ENCODE results near the gene DIAPH2. TPM values are rescaled to one million over a fixed set of nuclear protein-coding genes. Genes with fewer than 3 reads are reported as not detected.

DIAPH2 gene
- total RNA-seq, 1 experiment from 2014 or later: 0.89 TPM

DNA sequence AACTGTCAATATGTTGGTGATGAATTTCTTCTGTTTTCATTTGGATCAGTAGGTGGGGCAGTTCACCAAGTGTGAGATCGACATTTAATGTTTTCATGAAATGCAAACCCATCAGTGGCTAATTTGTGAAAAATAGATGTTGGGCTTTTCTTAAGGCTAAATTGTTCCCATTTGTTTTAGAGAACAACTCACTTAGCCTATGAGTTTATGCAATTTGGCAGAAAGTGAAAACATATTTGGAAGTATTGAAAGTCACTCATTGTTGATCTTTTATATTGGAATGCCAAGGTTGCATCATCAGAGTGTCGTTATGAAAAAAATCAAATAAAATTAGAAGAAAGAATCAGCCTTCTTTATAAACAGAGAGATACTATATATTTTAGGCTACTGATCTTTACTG, 331.5 kb downstream of the DIAPH2 start:
- H2AFZ ChIP-seq (ENCODE audit: low read length): no peak overlapping the region
- H3K36me3 ChIP-seq (ENCODE audit: insufficient read depth, low read length): no peaks in the 10 kb centered on the region
- no peaks in the 10 kb centered on the region for H3K79me2 ChIP-seq (ENCODE audit: low read length)

DNA sequence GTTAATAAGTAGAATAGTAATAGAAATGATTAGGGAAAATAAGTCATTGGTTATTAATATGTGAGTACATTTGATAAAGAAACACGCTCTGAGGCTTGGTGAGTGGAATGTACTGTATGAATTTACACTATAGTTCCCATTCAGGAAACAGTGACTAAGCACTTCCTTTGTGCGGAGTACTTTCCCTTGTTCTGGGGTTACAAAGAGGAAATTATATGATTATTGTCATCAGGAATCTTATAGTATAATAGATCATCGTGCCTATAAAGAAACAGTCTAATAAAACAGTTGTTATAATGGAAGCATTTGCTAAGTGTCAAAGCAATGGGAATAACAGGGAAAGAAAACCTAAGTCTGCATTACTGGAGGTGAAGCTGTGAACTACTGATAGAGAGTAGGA, 337.0 kb downstream of the DIAPH2 start:
- H4K20me1 ChIP-seq (ENCODE audit: insufficient read depth, low read depth, low read length): no peaks in the 10 kb centered on the region
- no peak overlapping the region for H3K27ac ChIP-seq (ENCODE audit: low read length)
- H3K9ac ChIP-seq (ENCODE audit: low read length): no peak overlapping the region
- no peaks in the 10 kb centered on the region for H3K9me2 ChIP-seq (replicated peaks; ENCODE audit: insufficient read depth, low read length)
- no peaks in the 10 kb centered on the region for H3K79me2 ChIP-seq (ENCODE audit: low read length)
- H2AFZ ChIP-seq (ENCODE audit: low read length): no peak overlapping the region
- no peaks in the 10 kb centered on the region for H3K9me3 ChIP-seq (ENCODE audit: low read length)
- no peaks in the 10 kb centered on the region for H3K27me3 ChIP-seq (ENCODE audit: low read length)
- H3K36me3 ChIP-seq (ENCODE audit: insufficient read depth, low read length): no peaks in the 10 kb centered on the region
- no peak for DNase-seq
- H3K4me2 ChIP-seq (ENCODE audit: low read depth, low read length, poor library complexity, severe bottlenecking): no peak overlapping the region
- H3K4me3 ChIP-seq (ENCODE audit: low read length): no peak overlapping the region
- no peaks in the 10 kb centered on the region for H3K4me1 ChIP-seq (ENCODE audit: low read length)

More for the DNA sequence above, 331.5 kb downstream of the DIAPH2 start:
- no peak for DNase-seq
- Histone ChIP-seq H3K27me3 (ENCODE audit: low read length) (no peaks in the 10 kb centered on the region), H4K20me1 (ENCODE audit: insufficient read depth, low read depth, low read length) (no peaks in the 10 kb centered on the region), H3K9ac (ENCODE audit: low read length) (no peak overlapping the region), H3K4me1 (ENCODE audit: low read length) (peaks cover 3% of the 10 kb centered on the region; the same call in 1 of the 2 replicates), H3K4me3 (ENCODE audit: low read length) (no peak overlapping the region), H3K9me2 (replicated peaks; ENCODE audit: insufficient read depth, low read length) (no peaks in the 10 kb centered on the region), H3K4me2 (ENCODE audit: low read depth, low read length, poor library complexity, severe bottlenecking) (no peak overlapping the region), H3K9me3 (ENCODE audit: low read length) (no peaks in the 10 kb centered on the region), H3K27ac (ENCODE audit: low read length) (no peak overlapping the region)

DNA sequence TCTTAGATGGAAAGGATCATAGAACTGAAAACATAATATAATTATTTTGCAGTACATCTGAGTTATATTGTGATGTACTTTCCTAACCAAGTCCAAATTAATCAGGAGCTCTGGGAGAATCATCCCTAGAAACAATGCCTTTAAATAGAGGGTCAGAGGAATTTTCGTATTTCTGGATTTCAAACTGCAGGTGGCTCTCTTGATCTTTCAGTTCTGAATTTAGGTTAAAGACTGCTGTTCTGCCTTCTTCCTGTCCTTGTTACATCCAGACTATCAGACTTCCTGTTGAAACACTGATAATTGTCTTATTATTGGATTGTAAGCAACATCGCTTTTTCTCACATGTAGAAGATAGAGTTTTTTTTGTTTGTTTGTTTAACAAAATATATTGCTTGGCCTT, 341.8 kb downstream of the DIAPH2 start:
- H2AFZ ChIP-seq (ENCODE audit: low read length): no peak overlapping the region
- DNase-seq: no peak
- H3K27ac ChIP-seq (ENCODE audit: low read length): no peak overlapping the region

DNA sequence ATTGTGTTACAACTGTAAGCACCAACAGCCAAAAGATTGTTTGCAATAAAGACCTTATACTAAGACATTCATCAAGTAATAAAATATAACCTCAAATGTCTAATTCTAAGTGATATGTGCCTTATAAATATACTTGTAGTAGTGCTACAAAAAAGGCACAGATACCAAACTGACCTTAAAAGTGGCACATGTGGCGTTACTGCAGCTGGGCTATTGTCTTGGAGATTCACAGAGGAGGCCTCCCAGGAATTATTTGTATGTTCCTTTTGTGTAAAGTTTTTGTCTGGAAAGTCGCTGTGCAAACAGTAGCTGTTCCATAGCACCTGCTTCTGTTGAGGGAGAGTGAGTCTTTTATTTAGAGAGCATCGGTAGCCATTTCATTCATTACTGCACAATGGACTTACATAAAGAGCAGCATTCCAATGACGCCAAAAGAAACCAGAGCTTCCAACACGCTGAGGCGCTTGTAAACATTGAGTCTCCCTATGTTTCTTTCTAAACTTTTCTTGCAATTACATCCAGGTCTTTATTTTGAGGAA, 342.8 kb downstream of the DIAPH2 start:
- DNase-seq: no peak
- H3K9ac ChIP-seq (ENCODE audit: low read length): no peak overlapping the region
- no peaks in the 10 kb centered on the region for H3K9me2 ChIP-seq (replicated peaks; ENCODE audit: insufficient read depth, low read length)
- H3K27me3 ChIP-seq (ENCODE audit: low read length): no peaks in the 10 kb centered on the region
- no peak overlapping the region for H3K27ac ChIP-seq (ENCODE audit: low read length)
- no peaks in the 10 kb centered on the region for H3K4me1 ChIP-seq (ENCODE audit: low read length)
- no peaks in the 10 kb centered on the region for H3K9me3 ChIP-seq (ENCODE audit: low read length)
- H3K4me3 ChIP-seq (ENCODE audit: low read length): no peak overlapping the region
- H4K20me1 ChIP-seq (ENCODE audit: insufficient read depth, low read depth, low read length): no peaks in the 10 kb centered on the region
- H3K79me2 ChIP-seq (ENCODE audit: low read length): no peaks in the 10 kb centered on the region
- no peak overlapping the region for H2AFZ ChIP-seq (ENCODE audit: low read length)
- no peak overlapping the region for H3K4me2 ChIP-seq (ENCODE audit: low read depth, low read length, poor library complexity, severe bottlenecking)
- no peaks in the 10 kb centered on the region for H3K36me3 ChIP-seq (ENCODE audit: insufficient read depth, low read length)

More for the DNA sequence above, 341.8 kb downstream of the DIAPH2 start:
- Histone ChIP-seq H3K9me2 (replicated peaks; ENCODE audit: insufficient read depth, low read length) (no peaks in the 10 kb centered on the region), H3K4me1 (ENCODE audit: low read length) (no peaks in the 10 kb centered on the region), H3K9ac (ENCODE audit: low read length) (no peak overlapping the region), H3K9me3 (ENCODE audit: low read length) (no peaks in the 10 kb centered on the region), H3K79me2 (ENCODE audit: low read length) (no peaks in the 10 kb centered on the region), H3K4me2 (ENCODE audit: low read depth, low read length, poor library complexity, severe bottlenecking) (no peak overlapping the region), H3K4me3 (ENCODE audit: low read length) (no peak overlapping the region), H3K27me3 (ENCODE audit: low read length) (no peaks in the 10 kb centered on the region), H4K20me1 (ENCODE audit: insufficient read depth, low read depth, low read length) (no peaks in the 10 kb centered on the region), H3K36me3 (ENCODE audit: insufficient read depth, low read length) (no peaks in the 10 kb centered on the region)

DNA sequence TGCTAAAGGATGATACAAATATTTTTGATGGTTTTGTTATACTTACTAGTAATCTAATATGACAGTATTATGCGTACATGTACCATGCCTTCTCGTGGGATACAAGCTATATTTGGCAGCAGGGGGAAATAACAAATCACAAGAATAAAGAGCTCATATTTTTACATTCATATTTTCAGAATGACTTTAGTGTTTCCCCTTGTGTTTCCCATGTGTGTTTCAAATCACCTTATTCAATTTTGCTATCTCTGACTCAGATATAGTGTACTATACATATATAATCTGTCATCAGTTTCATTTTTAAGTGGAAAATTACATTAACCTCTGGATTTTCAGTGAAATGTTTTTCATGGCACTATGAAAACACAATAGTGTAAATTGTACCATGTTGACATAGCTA, 345.8 kb downstream of the DIAPH2 start:
- Histone ChIP-seq H3K79me2 (ENCODE audit: low read length) (no peaks in the 10 kb centered on the region), H3K36me3 (ENCODE audit: insufficient read depth, low read length) (no peaks in the 10 kb centered on the region), H3K9ac (ENCODE audit: low read length) (no peak overlapping the region), H3K4me1 (ENCODE audit: low read length) (no peaks in the 10 kb centered on the region), H3K27ac (ENCODE audit: low read length) (no peak overlapping the region), H3K9me2 (replicated peaks; ENCODE audit: insufficient read depth, low read length) (no peaks in the 10 kb centered on the region), H3K27me3 (ENCODE audit: low read length) (no peaks in the 10 kb centered on the region), H3K4me3 (ENCODE audit: low read length) (no peak overlapping the region), H3K4me2 (ENCODE audit: low read depth, low read length, poor library complexity, severe bottlenecking) (no peak overlapping the region), H4K20me1 (ENCODE audit: insufficient read depth, low read depth, low read length) (no peaks in the 10 kb centered on the region), H3K9me3 (ENCODE audit: low read length) (no peaks in the 10 kb centered on the region), H2AFZ (ENCODE audit: low read length) (no peak overlapping the region)
- no peak for DNase-seq

DNA sequence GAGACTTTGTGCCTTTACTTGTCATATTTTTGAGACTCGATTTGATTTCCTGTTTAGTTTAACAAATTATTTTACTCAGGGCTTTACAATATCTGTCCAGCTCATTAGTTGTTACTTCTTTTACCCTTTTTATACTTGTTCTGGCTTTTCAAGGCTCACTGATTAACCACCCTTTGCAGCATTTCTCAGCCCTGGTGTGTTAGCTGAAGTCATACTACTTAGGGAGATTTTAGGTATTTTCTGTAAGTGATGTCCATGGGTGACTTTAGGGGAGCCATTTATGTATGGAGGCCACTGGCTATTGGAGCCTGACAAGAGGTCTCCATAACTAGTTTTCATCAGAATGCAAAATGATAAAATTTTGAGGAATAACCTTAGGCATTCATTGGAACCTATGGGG, 346.3 kb downstream of the DIAPH2 start:
- DNase-seq: no peak
- no peak overlapping the region for H3K4me2 ChIP-seq (ENCODE audit: low read depth, low read length, poor library complexity, severe bottlenecking)
- H3K27ac ChIP-seq (ENCODE audit: low read length): no peak overlapping the region
- no peak overlapping the region for H3K4me3 ChIP-seq (ENCODE audit: low read length)
- H3K9me3 ChIP-seq (ENCODE audit: low read length): no peaks in the 10 kb centered on the region
- H3K79me2 ChIP-seq (ENCODE audit: low read length): no peaks in the 10 kb centered on the region
- H4K20me1 ChIP-seq (ENCODE audit: insufficient read depth, low read depth, low read length): no peaks in the 10 kb centered on the region
- no peaks in the 10 kb centered on the region for H3K9me2 ChIP-seq (replicated peaks; ENCODE audit: insufficient read depth, low read length)
- H2AFZ ChIP-seq (ENCODE audit: low read length): no peak overlapping the region
- no peaks in the 10 kb centered on the region for H3K36me3 ChIP-seq (ENCODE audit: insufficient read depth, low read length)
- no peak overlapping the region for H3K9ac ChIP-seq (ENCODE audit: low read length)
- no peaks in the 10 kb centered on the region for H3K27me3 ChIP-seq (ENCODE audit: low read length)
- no peaks in the 10 kb centered on the region for H3K4me1 ChIP-seq (ENCODE audit: low read length)

DNA sequence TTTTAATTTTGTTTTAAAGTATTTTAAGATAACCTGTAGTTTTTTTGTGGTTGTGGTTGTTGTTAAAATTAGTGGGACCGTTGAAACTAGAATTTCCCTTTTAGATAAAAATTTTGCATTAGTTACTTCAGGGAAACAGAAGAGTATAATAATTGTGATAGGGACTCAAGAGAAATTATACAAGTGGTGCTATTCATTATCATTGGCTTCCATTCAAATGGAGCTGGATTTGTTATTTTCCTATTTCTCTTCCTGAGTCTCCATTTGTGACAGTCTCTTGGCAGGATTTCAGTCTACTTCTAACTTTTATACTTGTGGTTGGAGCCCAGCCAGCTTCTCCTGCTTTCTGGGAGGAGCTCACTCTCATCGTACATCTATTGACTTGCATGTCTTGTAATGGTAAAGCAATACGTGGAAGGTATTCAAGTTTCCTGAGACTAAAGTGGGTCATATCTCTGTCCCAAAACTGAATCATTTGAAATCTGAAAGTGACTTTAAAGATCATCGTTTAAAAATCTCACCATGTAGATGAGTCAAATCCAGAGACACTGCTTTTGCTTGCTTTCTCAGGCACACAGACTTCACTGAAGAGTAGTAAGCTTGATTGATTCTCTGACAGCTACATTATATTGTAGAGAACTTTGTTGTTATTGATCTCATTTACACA, 354.9 kb downstream of the DIAPH2 start:
- DNase-seq: no peak
- H3K27me3 ChIP-seq (ENCODE audit: low read length): no peaks in the 10 kb centered on the region
- H3K4me2 ChIP-seq (ENCODE audit: low read depth, low read length, poor library complexity, severe bottlenecking): no peak overlapping the region
- no peak overlapping the region for H3K4me3 ChIP-seq (ENCODE audit: low read length)
- no peaks in the 10 kb centered on the region for H3K9me2 ChIP-seq (replicated peaks; ENCODE audit: insufficient read depth, low read length)
- no peak overlapping the region for H2AFZ ChIP-seq (ENCODE audit: low read length)
- no peak overlapping the region for H3K9ac ChIP-seq (ENCODE audit: low read length)
- no peak overlapping the region for H3K27ac ChIP-seq (ENCODE audit: low read length)
- no peaks in the 10 kb centered on the region for H3K9me3 ChIP-seq (ENCODE audit: low read length)
- no peaks in the 10 kb centered on the region for H4K20me1 ChIP-seq (ENCODE audit: insufficient read depth, low read depth, low read length)
- H3K36me3 ChIP-seq (ENCODE audit: insufficient read depth, low read length): no peaks in the 10 kb centered on the region
- H3K4me1 ChIP-seq (ENCODE audit: low read length): no peaks in the 10 kb centered on the region
- no peaks in the 10 kb centered on the region for H3K79me2 ChIP-seq (ENCODE audit: low read length)

DNA sequence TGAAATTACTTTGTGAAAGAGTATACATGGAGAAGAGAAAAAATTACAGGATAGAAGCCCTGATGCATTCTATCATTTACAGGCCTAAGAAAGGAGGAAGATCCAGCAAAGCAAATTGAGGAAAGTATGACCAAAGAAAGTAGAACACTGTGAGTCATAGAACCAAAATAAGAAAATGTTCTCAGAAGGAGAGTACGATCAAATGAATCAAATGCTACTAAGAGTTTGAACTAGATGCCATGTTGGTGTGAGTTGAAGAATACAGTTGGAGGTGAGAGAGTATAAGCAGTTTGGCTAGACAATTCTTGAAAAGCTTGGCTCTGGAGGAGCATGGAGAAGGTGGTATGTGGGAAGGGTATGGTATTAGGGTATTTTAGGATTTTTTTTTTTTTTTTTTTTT, 360.8 kb downstream of the DIAPH2 start:
- H3K4me2 ChIP-seq (ENCODE audit: low read depth, low read length, poor library complexity, severe bottlenecking): no peak overlapping the region
- H3K4me1 ChIP-seq (ENCODE audit: low read length): no peaks in the 10 kb centered on the region
- H3K36me3 ChIP-seq (ENCODE audit: insufficient read depth, low read length): no peaks in the 10 kb centered on the region
- no peak overlapping the region for H3K9ac ChIP-seq (ENCODE audit: low read length)
- no peak overlapping the region for H3K27ac ChIP-seq (ENCODE audit: low read length)
- no peaks in the 10 kb centered on the region for H3K9me3 ChIP-seq (ENCODE audit: low read length)
- DNase-seq: no peak
- no peak overlapping the region for H3K4me3 ChIP-seq (ENCODE audit: low read length)
- no peaks in the 10 kb centered on the region for H3K27me3 ChIP-seq (ENCODE audit: low read length)
- H4K20me1 ChIP-seq (ENCODE audit: insufficient read depth, low read depth, low read length): no peaks in the 10 kb centered on the region
- H3K79me2 ChIP-seq (ENCODE audit: low read length): no peaks in the 10 kb centered on the region
- H2AFZ ChIP-seq (ENCODE audit: low read length): no peak overlapping the region
- H3K9me2 ChIP-seq (replicated peaks; ENCODE audit: insufficient read depth, low read length): 0 out of 2 replicates have a peak, but pooled peaks cover 3% of the 10 kb centered on the region
